VCaP (cell line): ENCODE measurements around the gene FMNL2.
A peak's percentile ranks its signal among the peaks of the same experiment; 100 is the strongest.

ENCODE experiments used
- H3K27ac ChIP-seq: fragments of 450-650 bp; 2 replicates; pipeline ENCODE4 v1.5.1; 2017
- CTCF ChIP-seq: fragments of 450-650 bp; conservative IDR thresholded peaks from 2 replicates; pipeline ENCODE4 v1.5.1; 2017; ENCODE audit warnings: mild to moderate bottlenecking, moderate library complexity

Gene FMNL2

GRCh38 chr2:152330235-152330866 lies 4.6 kb upstream of the FMNL2 start:
- no peak for TF ChIP-seq CTCF
- no peak overlapping the region for H3K27ac ChIP-seq

- peak overlapping the region; percentile 63 for H3K27ac ChIP-seq
- TF ChIP-seq CTCF = no peak
Observed at GRCh38 chr2:152334701-152335015, 316 bp upstream of the FMNL2 start.

- no peak for TF ChIP-seq CTCF
- H3K27ac ChIP-seq = peak overlapping the region; percentile 63; the same call in 1 of the 2 replicates
Observed at GRCh38 chr2:152335726-152336118, 748 bp downstream of the FMNL2 start.

- peak overlapping the region; percentile 63; the same call in 1 of the 2 replicates for H3K27ac ChIP-seq
- no peak for TF ChIP-seq CTCF
Observed at GRCh38 chr2:152336119-152336853, 1.3 kb downstream of the FMNL2 start.

GRCh38 chr2:152336854-152337510 lies 2.0 kb downstream of the FMNL2 start:
- H3K27ac ChIP-seq = no peak overlapping the region
- TF ChIP-seq CTCF = no peak

GRCh38 chr2:152337511-152337903 lies 2.5 kb downstream of the FMNL2 start:
- no peak for TF ChIP-seq CTCF
- H3K27ac ChIP-seq = no peak overlapping the region

GRCh38 chr2:152339556-152340286 lies 4.7 kb downstream of the FMNL2 start:
- no peak for TF ChIP-seq CTCF
- no peak overlapping the region for H3K27ac ChIP-seq
